Measurements from ENCODE around the gene CDT1.

DNA sequence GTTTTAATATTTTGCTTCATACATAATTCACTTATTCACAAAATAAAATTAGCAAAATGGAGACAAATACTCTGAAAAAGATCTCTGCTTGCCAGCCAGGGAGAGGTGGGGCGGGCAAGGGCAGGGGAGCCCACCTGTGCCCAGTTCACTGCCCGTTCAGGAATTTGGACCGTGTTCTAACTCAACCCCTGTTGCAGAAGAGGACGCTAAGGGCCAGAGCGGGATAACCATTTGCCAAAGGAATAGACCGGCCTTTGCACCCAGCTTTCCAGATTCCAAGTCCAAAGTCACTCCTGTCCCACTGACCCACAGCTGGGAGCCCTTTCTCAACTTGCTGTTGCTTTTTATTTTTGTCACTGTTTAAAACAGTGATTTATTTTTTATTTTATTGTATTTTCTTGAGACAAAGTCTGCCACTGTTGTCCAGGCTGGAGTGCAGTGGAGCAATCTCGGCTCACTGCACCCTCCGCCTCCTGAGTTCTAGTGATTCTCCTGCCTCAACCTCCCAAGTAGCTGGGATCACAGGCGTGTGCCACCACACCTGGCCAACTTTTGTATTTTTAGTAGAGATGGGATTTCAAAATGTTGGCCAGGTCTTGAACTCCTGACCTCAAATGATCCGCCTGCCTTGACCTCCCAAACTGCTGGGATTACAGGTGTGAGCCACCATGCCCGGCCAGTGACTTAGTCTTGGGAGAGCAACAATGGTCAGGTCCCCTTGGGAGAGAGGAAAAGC is 15.8 kb upstream of the CDT1 start:
- TF ChIP-seq, protein P1, sequence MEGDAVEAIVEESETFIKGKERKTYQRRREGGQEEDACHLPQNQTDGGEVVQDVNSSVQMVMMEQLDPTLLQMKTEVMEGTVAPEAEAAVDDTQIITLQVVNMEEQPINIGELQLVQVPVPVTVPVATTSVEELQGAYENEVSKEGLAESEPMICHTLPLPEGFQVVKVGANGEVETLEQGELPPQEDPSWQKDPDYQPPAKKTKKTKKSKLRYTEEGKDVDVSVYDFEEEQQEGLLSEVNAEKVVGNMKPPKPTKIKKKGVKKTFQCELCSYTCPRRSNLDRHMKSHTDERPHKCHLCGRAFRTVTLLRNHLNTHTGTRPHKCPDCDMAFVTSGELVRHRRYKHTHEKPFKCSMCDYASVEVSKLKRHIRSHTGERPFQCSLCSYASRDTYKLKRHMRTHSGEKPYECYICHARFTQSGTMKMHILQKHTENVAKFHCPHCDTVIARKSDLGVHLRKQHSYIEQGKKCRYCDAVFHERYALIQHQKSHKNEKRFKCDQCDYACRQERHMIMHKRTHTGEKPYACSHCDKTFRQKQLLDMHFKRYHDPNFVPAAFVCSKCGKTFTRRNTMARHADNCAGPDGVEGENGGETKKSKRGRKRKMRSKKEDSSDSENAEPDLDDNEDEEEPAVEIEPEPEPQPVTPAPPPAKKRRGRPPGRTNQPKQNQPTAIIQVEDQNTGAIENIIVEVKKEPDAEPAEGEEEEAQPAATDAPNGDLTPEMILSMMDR (conservative IDR thresholded peaks at IDR 0.05 in 1 of 2, IDR thresholded peaks at IDR 0.05 in 1 of 2; ENCODE audit: low read depth in 1 of 2, low read length in 2 of 2): no peak
- TF ChIP-seq EZH2 (IDR thresholded peaks at IDR 0.05; ENCODE audit: low read length, missing control alignments): no peak
